WTC11 (cell line): ENCODE results near the gene UNC119B.

Experiments
- CTCF ChIP-seq: fragments of 200-600 bp; IDR thresholded peaks from 2 replicates; pipeline ENCODE4 v1.8.0; 2022; ENCODE audit warnings: antibody characterized with exemption
- JUN ChIP-seq: sonication (generic); formaldehyde crosslinking; IDR thresholded peaks from 2 replicates; pipeline ENCODE4 v1.8.0; 2023; ENCODE audit warnings: mild to moderate bottlenecking, missing genetic modification reagents
- MXD4 ChIP-seq: fragments of 250-450 bp; sonication (Bioruptor Pico); IDR thresholded peaks from 2 replicates; pipeline ENCODE4 v1.8.0; 2021; ENCODE audit warnings: mild to moderate bottlenecking, moderate library complexity, borderline replicate concordance
- NR2C2 ChIP-seq: sonication (generic); formaldehyde crosslinking; IDR thresholded peaks from 2 replicates; pipeline ENCODE4 v1.8.0; 2022; ENCODE audit warnings: mild to moderate bottlenecking, missing genetic modification reagents
- SMAD3 ChIP-seq: sonication (generic); formaldehyde crosslinking; IDR thresholded peaks from 2 replicates; pipeline ENCODE4 v1.8.0; 2022; ENCODE audit warnings: missing genetic modification reagents, mild to moderate bottlenecking, borderline replicate concordance
- ZNF317 ChIP-seq: sonication (generic); formaldehyde crosslinking; IDR thresholded peaks from 2 replicates; pipeline ENCODE4 v1.8.1; 2023; ENCODE audit warnings: low read depth, mild to moderate bottlenecking, moderate library complexity, missing genetic modification reagents, borderline replicate concordance

DNA sequence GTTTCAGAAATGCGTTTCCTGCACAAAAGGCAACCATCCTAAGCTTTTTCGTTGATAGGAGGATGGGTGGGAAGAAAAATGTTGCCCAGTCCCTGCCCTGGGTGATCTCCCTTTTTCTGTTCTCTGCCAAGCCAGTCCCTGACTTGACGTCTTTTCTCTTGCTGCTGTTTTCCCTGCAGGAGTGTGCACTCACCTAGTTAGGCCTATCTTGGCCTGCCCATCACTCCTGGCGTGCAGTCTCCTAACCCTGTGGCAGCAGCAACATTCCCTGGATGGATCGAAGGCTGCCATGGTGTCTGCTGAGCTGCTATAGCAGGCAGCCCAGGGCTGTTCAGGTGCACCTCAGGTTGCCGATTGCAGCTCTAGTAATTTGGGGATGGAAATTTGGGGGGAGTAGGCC, 1.2 kb downstream of the UNC119B start:
- TF ChIP-seq CTCF = no peak
- TF ChIP-seq MXD4 (CRISPR knock-in tag) = no peak
- no peak for TF ChIP-seq ZNF317 (CRISPR knock-in tag)
- no peak for TF ChIP-seq JUN (CRISPR knock-in tag)
- TF ChIP-seq NR2C2 (CRISPR knock-in tag) = no peak
- TF ChIP-seq SMAD3 (CRISPR knock-in tag) = no peak
